ENCODE results near the gene CD200R1L. TPM values are rescaled to one million over a fixed set of nuclear protein-coding genes. Genes with fewer than 3 reads are reported as not detected.

The CD200R1L gene
- total RNA-seq, 1 experiment from 2014 or later: not detected

GRCh38 chr3:112786881-112787579 is 59.6 kb downstream of the CD200R1L start:
- no peak overlapping the region for H3K4me3 Mint-ChIP-seq

More at GRCh38 chr3:112786881-112787579, 59.6 kb downstream of the CD200R1L start:
- H3K4me1 Mint-ChIP-seq: peaks cover 3 to 8% of the 10 kb centered on the region in 2 experiments; a peak in 2 of 4 replicates
- Histone ChIP-seq H3K27me3 (ENCODE audit: insufficient read depth, low read length) (no peaks in the 10 kb centered on the region), H3T11ph (ENCODE audit: low read length) (no peak overlapping the region), H3K9me3 (ENCODE audit: control insufficient read depth, low read depth, low read length) (no peaks in the 10 kb centered on the region), H2BK120ac (ENCODE audit: low read depth, low read length, poor library complexity, severe bottlenecking) (no peak overlapping the region), H2BK15ac (ENCODE audit: low read depth, low read length) (no peak overlapping the region), H4K5ac (ENCODE audit: insufficient read length, low read depth, low read length) (no peak overlapping the region), H4K20me1 (ENCODE audit: control insufficient read depth, insufficient read depth, insufficient read length) (no peaks in the 10 kb centered on the region), H4K8ac (replicated peaks; ENCODE audit: insufficient read length, low read depth, low read length) (no peak overlapping the region), H2AK5ac (ENCODE audit: insufficient read length, low read length) (no peak overlapping the region), H3K79me2 (ENCODE audit: insufficient read depth, low read length) (no peaks in the 10 kb centered on the region), H3K23ac (ENCODE audit: insufficient read length, low read depth, low read length) (no peak overlapping the region), H2BK12ac (ENCODE audit: insufficient read length, low read depth, low read length) (no peak overlapping the region), H3K18ac (ENCODE audit: insufficient read length, low read depth, low read length) (no peak overlapping the region), H3K56ac (ENCODE audit: insufficient read length, low read depth, low read length) (no peak overlapping the region), H3K23me2 (ENCODE audit: insufficient read length, low read depth, low read length, poor library complexity, severe bottlenecking) (no peaks in the 10 kb centered on the region), H3K4me1 (ENCODE audit: insufficient read depth, low read length) (no peaks in the 10 kb centered on the region), H2BK5ac (ENCODE audit: insufficient read length, low read length) (no peak overlapping the region), H2BK20ac (ENCODE audit: low read depth, low read length, poor library complexity, severe bottlenecking) (no peak overlapping the region), H3K79me1 (ENCODE audit: insufficient read depth, low read depth, low read length, poor library complexity, severe bottlenecking) (no peaks in the 10 kb centered on the region), H3K27ac (ENCODE audit: insufficient read length, low read depth, low read length) (no peak overlapping the region), H2AFZ (ENCODE audit: low read length) (no peak overlapping the region), H3K9ac (ENCODE audit: extremely low read depth, insufficient read length, low read length) (no peak overlapping the region), H3K14ac (ENCODE audit: insufficient read depth, low read length) (no peak overlapping the region), H4K91ac (ENCODE audit: insufficient read length, low read depth, low read length) (no peak overlapping the region), H3K4me2 (ENCODE audit: insufficient read depth, insufficient read length, low read length) (no peak overlapping the region), H3K4ac (ENCODE audit: low read depth, low read length) (no peak overlapping the region)
- DNase-seq: no peak
- peaks cover 14 to 20% of the 10 kb centered on the region in 2 experiments; a peak in 4 of 5 replicates for H3K9me3 Mint-ChIP-seq
- H3K27ac Mint-ChIP-seq: no peak overlapping the region
- WGBS (ENCODE audit: extremely low coverage, insufficient read length, low lambda C conversion rate): no CpG with 5 or more reads among the region's 3 CpGs
- H3K27me3 Mint-ChIP-seq (ENCODE audit: low read depth): peaks cover 1% of the 10 kb centered on the region; the same call in 1 of the 2 replicates
- peaks cover 8 to 23% (median 11%) of the 10 kb centered on the region in 3 experiments for H3K36me3 Mint-ChIP-seq (ENCODE audit: insufficient read depth in 1 of 3, low read depth in 3 of 3)
- no peak for TF ChIP-seq CTCF (conservative IDR thresholded peaks at IDR 0.05)
